GM12873 (cell line): ENCODE data around the gene ACOXL.

ENCODE experiments used
- CTCF ChIP-seq: IDR thresholded peaks from 2 replicates; pipeline ENCODE4 v1.5.1; 2012; ENCODE audit warnings: low read depth, mild to moderate bottlenecking, moderate library complexity, low read length, control low read depth; ENCODE audit not compliant: insufficient read depth; ENCODE audit errors: missing control alignments

ACOXL gene

DNA sequence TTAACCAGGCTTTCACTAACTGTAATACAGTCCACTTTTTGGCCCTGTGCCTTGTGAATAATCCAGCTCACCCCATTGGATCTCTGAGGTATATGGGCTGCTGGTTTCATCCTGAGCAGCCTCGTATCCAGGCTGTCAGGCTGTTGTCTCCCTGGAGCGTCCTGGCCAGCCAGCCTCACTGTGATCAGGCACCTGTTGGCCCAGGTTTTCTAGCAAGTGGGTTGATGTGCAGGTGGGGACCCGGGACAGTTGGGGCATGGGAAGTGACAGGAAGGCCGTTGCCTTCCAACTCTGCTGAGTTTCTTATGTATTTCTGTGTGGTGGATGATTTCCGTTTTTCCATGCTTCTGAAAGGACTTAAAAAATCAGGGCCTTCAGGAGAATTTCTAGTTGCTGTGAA, 132.4 kb downstream of the ACOXL start:
- no peak for TF ChIP-seq CTCF

DNA sequence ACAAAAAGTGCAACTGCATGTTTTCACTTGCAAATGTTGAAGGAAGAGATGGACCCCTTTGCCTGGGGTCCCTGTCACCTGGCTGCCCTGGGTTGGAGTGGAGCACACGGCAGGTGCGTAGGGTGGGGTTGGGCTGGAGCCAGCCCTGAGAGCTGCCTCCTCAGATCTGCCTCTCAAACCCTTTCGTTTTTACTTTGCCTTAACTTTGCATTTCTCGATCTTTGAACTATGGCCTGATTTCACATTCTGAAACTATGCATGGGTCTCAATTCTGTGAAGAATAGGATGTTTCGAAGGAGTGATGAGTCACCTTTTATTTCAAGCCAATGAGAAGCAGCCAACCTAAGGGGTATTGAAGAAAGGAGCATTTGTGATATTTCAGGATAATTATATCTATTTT, 132.8 kb downstream of the ACOXL start:
- no peak for TF ChIP-seq CTCF

DNA sequence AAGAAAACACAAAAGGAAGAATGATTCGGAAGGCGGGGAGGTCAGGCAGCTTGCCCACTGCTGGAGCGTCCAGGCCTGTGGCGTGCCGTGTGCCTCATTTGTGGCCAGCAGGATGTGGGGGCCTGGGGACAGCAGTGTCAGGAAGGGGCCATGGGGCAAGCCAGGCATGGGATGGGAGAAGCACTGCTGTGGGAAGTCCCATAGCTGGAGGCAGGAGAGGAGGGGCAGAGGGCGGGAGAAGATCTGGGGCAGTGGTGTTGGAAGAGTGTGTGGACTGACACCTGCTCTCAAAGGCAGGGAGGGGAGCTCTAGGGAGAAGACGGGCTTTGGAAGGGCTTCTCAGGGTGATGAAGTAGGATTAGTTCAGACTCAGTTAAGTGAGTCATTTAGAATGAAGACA, 133.7 kb downstream of the ACOXL start:
- no peak for TF ChIP-seq CTCF

GRCh38 chr2:110866466-110866865, 134.1 kb downstream of the ACOXL start:
- TF ChIP-seq CTCF, result no peak

- TF ChIP-seq CTCF, result no peak
These were observed 134.7 kb downstream of the ACOXL start for GRCh38 chr2:110867078-110867477.

GRCh38 chr2:110868971-110869370, 136.6 kb downstream of the ACOXL start:
- no peak for TF ChIP-seq CTCF

DNA sequence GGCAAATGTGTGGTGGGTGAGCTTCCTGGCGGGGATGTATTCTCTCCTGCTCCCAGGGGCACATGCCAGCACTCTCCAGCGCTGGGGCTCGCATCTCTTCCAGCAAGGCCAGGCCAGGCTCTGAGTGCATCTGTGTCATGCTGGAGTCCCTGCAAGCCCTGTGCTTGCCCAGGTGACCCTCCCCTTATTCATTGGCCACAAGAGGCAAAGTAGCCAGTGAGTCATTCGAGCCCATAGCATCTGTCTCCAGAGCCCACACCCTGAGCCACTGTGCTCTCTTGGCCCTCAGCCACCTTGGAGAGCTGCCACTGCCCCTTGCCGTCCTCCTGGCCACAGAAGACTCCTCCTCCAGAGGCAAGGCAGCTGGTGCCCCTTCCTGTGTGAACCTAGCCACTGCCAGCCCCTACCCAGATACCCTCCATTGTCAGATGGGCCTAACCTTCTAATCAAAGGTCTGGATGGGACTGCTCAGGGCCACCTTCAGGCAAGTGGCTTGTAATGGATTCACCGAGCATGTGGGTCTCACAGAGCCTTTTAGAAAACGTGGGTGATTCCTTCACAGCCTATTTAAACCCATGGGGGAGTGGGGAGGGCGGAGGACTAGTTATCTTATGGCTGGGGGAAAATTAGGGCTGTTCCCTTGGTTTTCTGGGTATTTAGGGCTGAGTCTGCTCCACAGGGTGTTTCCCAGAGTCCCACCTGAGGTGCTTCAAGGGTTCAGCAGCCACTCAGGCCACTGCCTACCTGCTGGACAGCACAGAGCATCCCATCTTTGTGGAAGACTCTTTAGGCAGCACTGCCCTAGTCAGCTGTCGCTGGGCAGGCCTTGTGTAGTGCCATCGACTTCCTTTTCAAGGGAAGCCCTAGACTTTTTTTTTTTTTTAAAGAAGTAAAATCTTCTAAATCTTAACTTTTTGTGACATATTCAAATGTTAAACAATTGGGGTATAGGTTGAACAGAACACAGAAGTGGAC, 137.4 kb downstream of the ACOXL start:
- no peak for TF ChIP-seq CTCF
